Omental fat pad (tissue), 4 donors: ENCODE data around the gene CEP350. TPM values are rescaled to one million over a fixed set of nuclear protein-coding genes. Genes with fewer than 3 reads are reported as not detected.

Experiments
- ATAC-seq: fragments of 150-250 bp; one replicate; pipeline ENCODE4 v1.9.1; 2016; ENCODE audit warnings: mild to moderate bottlenecking, moderate library complexity; ENCODE audit not compliant: low FRiP score
- DNase-seq: peaks from one replicate; pipeline ENCODE4 v3.0.0-alpha.2; 2019; ENCODE audit warnings: low spot score
- total RNA-seq, 4 donors: library from RNA; depleted of rRNA; stranded (reverse); fragments of >200 nt; gene quantifications; one replicate each; pipeline ENCODE4 v1.1.0, GENCODE V29; 2016
- TF ChIP-seq, protein P1 (sequence below), 3 donors: fragments of 450-650 bp; IDR thresholded peaks; one replicate each; pipeline ENCODE4 v1.5.1; 2016 to 2017; ENCODE audit warnings: antibody characterized with exemption in 3 of 3, mild to moderate bottlenecking in 3 of 3, moderate library complexity in 2 of 3

CEP350 gene
- total RNA-seq, 4 donors from 2014 or later = 56.6 to 101 (median 62.4) TPM

DNA sequence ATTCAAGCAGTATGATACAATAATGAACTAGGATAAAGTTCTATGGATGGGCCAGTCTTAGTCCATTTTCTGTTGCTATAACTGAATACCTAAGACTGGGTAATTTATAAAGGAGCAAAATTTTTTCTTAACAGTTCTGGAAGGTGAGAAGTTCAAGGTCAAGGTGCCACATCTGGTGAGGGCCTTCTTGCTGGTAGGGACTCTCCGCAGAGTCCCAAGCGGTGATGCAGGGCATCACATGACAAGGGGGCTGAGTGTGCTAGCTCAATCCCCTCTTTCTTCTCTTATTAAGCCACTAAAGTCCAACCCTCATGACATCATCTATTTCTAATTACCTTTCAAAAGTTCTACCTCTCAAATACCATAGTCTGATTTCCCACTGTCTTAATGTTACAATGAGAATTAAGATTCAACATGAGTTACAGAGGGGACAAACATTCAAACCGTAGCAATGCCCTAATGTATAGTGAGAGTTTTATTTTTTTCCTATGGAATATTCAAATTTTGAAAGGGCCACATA is 107.9 kb downstream of the CEP350 start:
- DNase-seq (no peak), ATAC-seq (no peak)
- TF ChIP-seq, protein P1, sequence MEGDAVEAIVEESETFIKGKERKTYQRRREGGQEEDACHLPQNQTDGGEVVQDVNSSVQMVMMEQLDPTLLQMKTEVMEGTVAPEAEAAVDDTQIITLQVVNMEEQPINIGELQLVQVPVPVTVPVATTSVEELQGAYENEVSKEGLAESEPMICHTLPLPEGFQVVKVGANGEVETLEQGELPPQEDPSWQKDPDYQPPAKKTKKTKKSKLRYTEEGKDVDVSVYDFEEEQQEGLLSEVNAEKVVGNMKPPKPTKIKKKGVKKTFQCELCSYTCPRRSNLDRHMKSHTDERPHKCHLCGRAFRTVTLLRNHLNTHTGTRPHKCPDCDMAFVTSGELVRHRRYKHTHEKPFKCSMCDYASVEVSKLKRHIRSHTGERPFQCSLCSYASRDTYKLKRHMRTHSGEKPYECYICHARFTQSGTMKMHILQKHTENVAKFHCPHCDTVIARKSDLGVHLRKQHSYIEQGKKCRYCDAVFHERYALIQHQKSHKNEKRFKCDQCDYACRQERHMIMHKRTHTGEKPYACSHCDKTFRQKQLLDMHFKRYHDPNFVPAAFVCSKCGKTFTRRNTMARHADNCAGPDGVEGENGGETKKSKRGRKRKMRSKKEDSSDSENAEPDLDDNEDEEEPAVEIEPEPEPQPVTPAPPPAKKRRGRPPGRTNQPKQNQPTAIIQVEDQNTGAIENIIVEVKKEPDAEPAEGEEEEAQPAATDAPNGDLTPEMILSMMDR (IDR thresholded peaks at IDR 0.05) = no peak

DNA sequence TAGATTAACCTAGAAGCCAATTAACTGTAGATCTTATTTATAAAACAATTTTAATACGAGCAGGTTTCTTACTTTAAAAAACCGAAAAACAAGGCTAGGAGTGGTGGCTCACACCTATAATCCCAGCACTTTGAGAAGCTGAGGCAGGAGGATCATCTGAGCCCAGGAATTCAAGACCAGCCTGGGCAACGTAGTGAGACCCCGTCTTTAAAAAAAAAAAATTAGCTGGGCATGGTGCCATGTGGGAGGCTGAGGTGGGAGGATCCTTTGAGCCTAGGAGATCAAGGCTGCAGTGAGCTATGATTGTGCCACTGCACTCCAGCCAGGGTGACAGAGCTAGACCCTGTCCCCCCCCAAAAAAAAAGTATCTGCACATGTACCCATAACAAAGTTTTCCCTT is 110.8 kb downstream of the CEP350 start:
- TF ChIP-seq, protein P1 (IDR thresholded peaks at IDR 0.05) = no peak
- no peak for ATAC-seq
- DNase-seq = no peak

DNA sequence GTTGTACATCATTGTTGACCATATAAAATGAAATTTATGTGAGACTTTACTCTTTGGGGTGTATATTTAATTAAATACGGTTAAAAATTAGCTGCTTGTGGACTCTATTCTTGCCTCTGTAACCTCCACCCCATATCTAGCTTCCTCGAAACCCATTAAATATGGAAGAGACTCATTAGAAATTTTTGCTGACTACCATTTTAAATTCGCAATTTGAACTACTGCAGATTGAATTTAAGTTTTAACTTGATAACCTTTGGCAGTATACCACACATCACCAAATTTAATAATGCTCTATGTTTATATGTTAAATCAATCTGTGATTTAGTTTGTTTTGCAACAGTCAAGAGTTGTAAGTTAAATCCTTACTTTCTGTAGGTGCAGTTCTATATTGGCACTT is 111.5 kb downstream of the CEP350 start:
- TF ChIP-seq, protein P1 (IDR thresholded peaks at IDR 0.05) = no peak
- ATAC-seq (no peak), DNase-seq (no peak)

DNA sequence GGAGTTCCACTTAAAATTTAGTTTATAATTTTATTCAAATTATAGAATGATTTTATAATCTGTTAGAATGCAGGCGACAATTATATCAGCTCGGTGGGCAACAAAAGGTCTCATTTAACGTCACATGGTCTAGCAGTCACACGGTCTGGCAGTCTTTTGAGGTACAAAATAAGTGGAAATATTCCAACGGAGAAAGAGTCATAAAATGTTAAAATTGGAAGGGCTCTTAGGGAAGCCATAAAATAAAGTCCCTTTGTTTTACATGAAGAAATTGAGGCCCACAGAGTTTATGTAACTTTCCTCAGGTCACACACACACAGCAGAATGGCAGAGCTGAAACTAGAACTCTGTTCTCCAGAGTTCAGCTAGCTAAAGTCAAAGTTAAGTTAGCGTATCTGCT is 115.7 kb downstream of the CEP350 start:
- TF ChIP-seq, protein P1 (IDR thresholded peaks at IDR 0.05) = no peak
- ATAC-seq (no peak), DNase-seq (no peak)

DNA sequence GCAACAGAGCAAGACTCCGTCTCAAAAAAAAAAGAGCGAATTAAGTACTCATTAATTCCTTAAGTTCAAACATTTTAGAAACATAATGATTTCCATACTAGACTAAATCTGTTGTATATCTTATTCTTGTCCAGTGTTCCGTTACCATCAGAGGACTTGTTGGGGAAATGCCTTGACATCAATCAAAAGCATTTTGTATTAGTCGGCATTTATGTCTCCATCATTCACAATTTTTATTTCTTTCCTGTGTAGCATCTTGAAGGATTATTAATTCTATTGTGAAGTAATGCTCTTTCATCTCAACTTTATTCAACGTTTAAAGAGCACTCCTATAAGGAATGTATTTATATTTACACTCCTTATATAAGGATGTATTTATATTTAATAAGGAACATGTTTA is 117.1 kb downstream of the CEP350 start:
- DNase-seq (no peak), ATAC-seq (no peak)
- TF ChIP-seq, protein P1 (IDR thresholded peaks at IDR 0.05) = no peak

DNA sequence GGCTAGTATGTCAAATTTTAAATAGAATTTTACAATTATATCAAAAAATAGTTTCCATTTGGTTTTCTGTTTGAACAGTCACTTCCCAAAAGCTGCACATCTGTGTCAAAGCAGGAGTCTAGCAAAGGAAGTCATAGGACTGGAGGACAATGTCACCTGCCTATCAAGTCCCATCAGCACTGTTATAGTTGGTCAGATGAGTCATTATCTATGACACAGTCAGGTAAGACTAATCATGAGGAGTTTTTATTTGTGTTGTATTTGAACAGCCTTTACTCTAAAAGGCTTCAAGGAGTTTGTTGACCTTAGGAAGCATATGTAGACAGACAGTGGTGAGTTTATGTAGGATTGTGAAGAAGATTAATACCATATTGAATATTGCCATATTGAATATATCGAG is 125.8 kb downstream of the CEP350 start:
- no peak for DNase-seq
- TF ChIP-seq, protein P1 (IDR thresholded peaks at IDR 0.05) = no peak
- no peak for ATAC-seq

DNA sequence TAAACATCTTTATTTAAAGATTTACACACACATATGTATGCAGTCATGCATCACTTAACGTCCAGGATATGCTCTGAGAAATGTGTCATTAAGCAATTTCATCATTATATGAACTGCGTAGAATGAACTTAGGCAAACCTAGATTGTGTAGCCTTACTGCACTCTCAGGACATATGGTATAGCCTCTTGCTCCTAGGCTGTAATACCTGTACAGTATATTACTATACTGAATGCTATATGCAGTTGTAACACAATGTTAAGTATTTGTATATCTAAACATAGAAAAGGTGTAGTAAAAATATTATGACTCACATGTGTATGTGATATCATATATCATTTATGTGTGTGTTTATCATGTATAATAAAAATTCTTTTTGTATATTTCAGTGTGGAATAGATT is 126.9 kb downstream of the CEP350 start:
- DNase-seq = no peak
- TF ChIP-seq, protein P1 (IDR thresholded peaks at IDR 0.05) = no peak
- ATAC-seq = no peak
